MCF 10A (cell line): Measurements from ENCODE around the gene ZNF275. TPM values are rescaled to one million over a fixed set of nuclear protein-coding genes. Genes with fewer than 3 reads are reported as not detected.
A peak's percentile ranks its signal among the peaks of the same experiment; 100 is the strongest.
"Not testable (repeated sequence)": the region's sequence is repeated elsewhere in the genome, so short reads cannot be mapped to it uniquely, and the experiment has no call there.

Source experiments
- BruUV-seq: library from RNA; stranded (reverse); fragments of 400-500 nt; replicated peaks from 2 replicates; lab custom pipeline; 2021; lab: Mats Ljungman, UMichigan
- CTCF ChIA-PET: fragments of 300-600 bp; sonication (Branson Sonifier 250); formaldehyde crosslinking; extraction: SDS; loops from one replicate; lab custom pipeline; 2021; ENCODE audit warnings: antibody characterized with exemption, inconsistent platforms; lab: Yijun Ruan, JAX
- POLR2A ChIA-PET: fragments of 300-600, 350-650 bp; sonication (Branson Sonifier 250); formaldehyde crosslinking; extraction: SDS; loops from one replicate; lab custom pipeline; 2020; ENCODE audit warnings: antibody characterized with exemption, inconsistent platforms; lab: Yijun Ruan, JAX
- DNase-seq: peaks from one replicate; pipeline ENCODE4 v3.0.0-alpha.2; 2018; ENCODE audit not compliant: unreplicated experiment
- H3K27ac Mint-ChIP-seq: one replicate; pipeline ENCODE4 v1.8.0; 2022; ENCODE audit warnings: mild to moderate bottlenecking, low read depth, mixed read lengths; ENCODE audit not compliant: unreplicated experiment
- H3K27me3 Mint-ChIP-seq: one replicate; pipeline ENCODE4 v1.8.0; 2022; ENCODE audit warnings: mixed read lengths; ENCODE audit not compliant: insufficient read depth, unreplicated experiment
- H3K36me3 Mint-ChIP-seq: one replicate; pipeline ENCODE4 v1.8.0; 2022; ENCODE audit warnings: mild to moderate bottlenecking, moderate library complexity, mixed read lengths; ENCODE audit not compliant: insufficient read depth, unreplicated experiment
- H3K4me1 Mint-ChIP-seq: one replicate; pipeline ENCODE4 v1.8.0; 2022; ENCODE audit warnings: mixed read lengths; ENCODE audit not compliant: insufficient read depth, unreplicated experiment
- H3K4me3 Mint-ChIP-seq: one replicate; pipeline ENCODE4 v1.8.0; 2022; ENCODE audit warnings: mild to moderate bottlenecking, moderate library complexity, mixed read lengths; ENCODE audit not compliant: unreplicated experiment
- H3K9me3 Mint-ChIP-seq: one replicate; pipeline ENCODE4 v1.8.0; 2022; ENCODE audit warnings: mixed read lengths; ENCODE audit not compliant: unreplicated experiment
- CTCF ChIP-seq: fragments of 200-600 bp; IDR thresholded peaks from one replicate; pipeline ENCODE4 v1.8.0; 2022; ENCODE audit warnings: antibody characterized with exemption, mild to moderate bottlenecking; ENCODE audit not compliant: unreplicated experiment
- intact Hi-C: fragments of 100-400 bp; cut with micrococcal nuclease; formaldehyde crosslinking; loops from 2 replicates; pipeline ENCODE4 v1.14.1; 2022
- total RNA-seq: library from RNA; stranded (reverse); gene quantifications from 2 replicates; pipeline ENCODE4 v1.2.3, GENCODE V29; 2022

Gene ZNF275
- total RNA-seq, 1 experiment from 2014 or later = 10.7 TPM

GRCh38 chrX:153380691-153381090 is 46.7 kb downstream of the ZNF275 start:
- H3K9me3 Mint-ChIP-seq = no peaks in the 10 kb centered on the region
- no peak for DNase-seq
- no peak for TF ChIP-seq CTCF
- no peak overlapping the region for H3K27ac Mint-ChIP-seq
- intact Hi-C loops = no loop called here
- CTCF ChIA-PET = interaction anchor here (0.6 to 0.8 kb wide), 2 partner anchors 43 to 1338 kb away, joined by 5 read pairs; no protein-coding TSS in a partner anchor
- no peaks in the 10 kb centered on the region for H3K4me1 Mint-ChIP-seq
- H3K36me3 Mint-ChIP-seq = no peaks in the 10 kb centered on the region
- no TSS peak for BruUV-seq
- H3K27me3 Mint-ChIP-seq = no peaks in the 10 kb centered on the region
- POLR2A ChIA-PET = no interaction called here
- H3K4me3 Mint-ChIP-seq = no peak overlapping the region

- H3K9me3 Mint-ChIP-seq = no peaks in the 10 kb centered on the region
- POLR2A ChIA-PET = no interaction called here
- TF ChIP-seq CTCF = no peak
- no peaks in the 10 kb centered on the region for H3K36me3 Mint-ChIP-seq
- no peaks in the 10 kb centered on the region for H3K27me3 Mint-ChIP-seq
- CTCF ChIA-PET = interaction anchor here (0.6 to 1.1 kb wide), 5 partner anchors 9 to 565 kb away, joined by 3 to 5 read pairs (median 4); no protein-coding TSS in a partner anchor
- no TSS peak for BruUV-seq
- peak; percentile 37 for DNase-seq
- H3K4me3 Mint-ChIP-seq = no peak overlapping the region
- intact Hi-C loops = no loop called here
- no peaks in the 10 kb centered on the region for H3K4me1 Mint-ChIP-seq
- H3K27ac Mint-ChIP-seq = no peak overlapping the region
Observed at GRCh38 chrX:153381684-153382532, 48.0 kb downstream of the ZNF275 start.

DNA sequence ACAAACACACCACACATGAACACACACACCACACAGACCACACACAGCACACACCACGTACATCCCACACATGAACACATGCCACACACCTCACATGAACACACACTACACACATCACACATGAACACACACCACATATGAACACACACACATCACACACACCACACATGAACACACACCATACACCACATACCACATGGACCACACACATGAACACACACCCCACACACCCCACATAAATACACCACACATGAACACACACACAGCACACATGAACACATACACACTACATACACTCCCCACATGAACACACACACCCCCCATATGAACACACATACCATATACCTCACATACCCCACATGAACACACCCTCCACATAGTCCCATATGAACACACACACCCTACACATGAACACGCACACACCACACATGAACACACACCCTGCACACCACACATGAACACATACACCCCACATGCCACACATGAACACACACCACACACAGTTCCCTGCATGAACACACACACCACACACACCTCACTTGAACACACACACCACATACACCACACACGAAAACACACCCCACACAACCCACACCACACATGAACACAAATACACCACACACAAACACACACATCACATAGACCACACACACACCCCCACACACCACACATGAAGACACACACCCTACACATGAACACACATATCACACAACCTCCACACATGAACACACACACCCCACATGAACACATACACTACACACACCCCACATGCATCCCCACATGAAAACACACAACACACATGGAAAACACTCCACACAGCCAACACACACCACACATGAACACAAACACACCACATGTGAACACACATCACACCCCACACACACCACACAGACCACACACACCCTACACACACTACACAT is 48.9 kb downstream of the ZNF275 start:
- BruUV-seq = no TSS peak
- no peak for TF ChIP-seq CTCF
- DNase-seq = no peak
- H3K9me3 Mint-ChIP-seq = no peaks in the 10 kb centered on the region
- ChIA-PET CTCF (interaction anchor here (0.6 to 1.1 kb wide), 3 partner anchors 10 to 564 kb away, joined by 3 to 5 read pairs (median 4); no protein-coding TSS in a partner anchor), POLR2A (no interaction called here)
- H3K36me3 Mint-ChIP-seq = no peaks in the 10 kb centered on the region
- no peaks in the 10 kb centered on the region for H3K4me1 Mint-ChIP-seq
- intact Hi-C loops = no loop called here
- no peaks in the 10 kb centered on the region for H3K27me3 Mint-ChIP-seq
- H3K4me3 Mint-ChIP-seq = no peak overlapping the region
- no peak overlapping the region for H3K27ac Mint-ChIP-seq

GRCh38 chrX:153384390-153384789 is 50.4 kb downstream of the ZNF275 start:
- H3K36me3 Mint-ChIP-seq = no peaks in the 10 kb centered on the region
- ChIA-PET CTCF (no interaction called here), POLR2A (no interaction called here)
- intact Hi-C loops = no loop called here
- BruUV-seq = no TSS peak
- no peak overlapping the region for H3K27ac Mint-ChIP-seq
- DNase-seq = no peak
- no peaks in the 10 kb centered on the region for H3K27me3 Mint-ChIP-seq
- no peaks in the 10 kb centered on the region for H3K4me1 Mint-ChIP-seq
- H3K4me3 Mint-ChIP-seq = no peak overlapping the region
- TF ChIP-seq CTCF = no peak
- H3K9me3 Mint-ChIP-seq = no peaks in the 10 kb centered on the region

GRCh38 chrX:153384973-153385372 is 51.0 kb downstream of the ZNF275 start:
- CTCF ChIA-PET = interaction anchor here (0.6 to 0.8 kb wide), 2 partner anchors 123 to 301 kb away, joined by 3 read pairs; no protein-coding TSS in a partner anchor
- H3K4me1 Mint-ChIP-seq, intact Hi-C loops, H3K36me3 Mint-ChIP-seq, H3K4me3 Mint-ChIP-seq, POLR2A ChIA-PET, H3K9me3 Mint-ChIP-seq, H3K27me3 Mint-ChIP-seq, H3K27ac Mint-ChIP-seq, DNase-seq, BruUV-seq: not testable (repeated sequence)
